HG03095 (cell line): ENCODE data around the gene DAPK1.
"Not testable (repeated sequence)": the region's sequence is repeated elsewhere in the genome, so short reads cannot be mapped to it uniquely, and the experiment has no call there.

Experiments used
- ATAC-seq: cut with Tn5 transposase; IDR thresholded peaks from one replicate; pipeline ENCODE4 v1.9.1; 2021; ENCODE audit warnings: moderate library complexity; ENCODE audit not compliant: unreplicated experiment

Gene DAPK1

DNA sequence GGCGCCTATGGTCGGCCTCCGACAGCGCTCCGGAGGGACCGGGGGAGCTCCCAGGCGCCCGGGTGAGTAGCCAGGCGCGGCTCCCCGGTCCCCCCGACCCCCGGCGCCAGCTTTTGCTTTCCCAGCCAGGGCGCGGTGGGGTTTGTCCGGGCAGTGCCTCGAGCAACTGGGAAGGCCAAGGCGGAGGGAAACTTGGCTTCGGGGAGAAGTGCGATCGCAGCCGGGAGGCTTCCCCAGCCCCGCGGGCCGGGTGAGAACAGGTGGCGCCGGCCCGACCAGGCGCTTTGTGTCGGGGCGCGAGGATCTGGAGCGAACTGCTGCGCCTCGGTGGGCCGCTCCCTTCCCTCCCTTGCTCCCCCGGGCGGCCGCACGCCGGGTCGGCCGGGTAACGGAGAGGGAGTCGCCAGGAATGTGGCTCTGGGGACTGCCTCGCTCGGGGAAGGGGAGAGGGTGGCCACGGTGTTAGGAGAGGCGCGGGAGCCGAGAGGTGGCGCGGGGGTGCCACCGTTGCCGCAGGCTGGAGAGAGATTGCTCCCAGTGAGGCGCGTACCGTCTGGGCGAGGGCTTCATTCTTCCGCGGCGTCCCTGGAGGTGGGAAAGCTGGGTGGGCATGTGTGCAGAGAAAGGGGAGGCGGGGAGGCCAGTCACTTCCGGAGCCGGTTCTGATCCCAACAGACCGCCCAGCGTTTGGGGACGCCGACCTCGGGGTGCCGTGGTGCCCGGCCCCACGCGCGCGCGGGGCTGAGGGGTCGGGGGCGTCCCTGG lies 561 bp downstream of the DAPK1 start:
- no peak for ATAC-seq

DNA sequence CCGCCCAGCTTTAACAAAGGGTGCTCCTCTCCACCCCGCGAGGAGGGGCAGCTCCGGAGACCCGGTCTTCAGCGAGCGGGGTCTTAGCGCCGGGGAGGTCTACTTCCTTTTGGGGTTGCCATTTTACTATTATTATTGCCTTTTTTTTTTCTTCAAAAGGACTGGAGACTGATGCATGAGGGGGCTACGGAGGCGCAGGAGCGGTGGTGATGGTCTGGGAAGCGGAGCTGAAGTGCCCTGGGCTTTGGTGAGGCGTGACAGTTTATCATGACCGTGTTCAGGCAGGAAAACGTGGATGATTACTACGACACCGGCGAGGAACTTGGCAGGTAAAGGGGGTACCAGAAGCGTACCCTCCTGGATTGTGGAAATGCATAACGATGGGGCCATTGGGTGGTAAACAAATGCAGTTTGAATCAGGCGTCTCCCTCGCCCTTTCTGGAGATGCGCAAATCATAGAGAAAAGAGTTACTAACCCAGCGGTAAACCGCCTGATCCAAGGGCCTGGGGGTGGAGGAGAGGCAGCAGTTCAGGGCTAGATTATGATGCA lies 1.2 kb downstream of the DAPK1 start:
- ATAC-seq: no peak

DNA sequence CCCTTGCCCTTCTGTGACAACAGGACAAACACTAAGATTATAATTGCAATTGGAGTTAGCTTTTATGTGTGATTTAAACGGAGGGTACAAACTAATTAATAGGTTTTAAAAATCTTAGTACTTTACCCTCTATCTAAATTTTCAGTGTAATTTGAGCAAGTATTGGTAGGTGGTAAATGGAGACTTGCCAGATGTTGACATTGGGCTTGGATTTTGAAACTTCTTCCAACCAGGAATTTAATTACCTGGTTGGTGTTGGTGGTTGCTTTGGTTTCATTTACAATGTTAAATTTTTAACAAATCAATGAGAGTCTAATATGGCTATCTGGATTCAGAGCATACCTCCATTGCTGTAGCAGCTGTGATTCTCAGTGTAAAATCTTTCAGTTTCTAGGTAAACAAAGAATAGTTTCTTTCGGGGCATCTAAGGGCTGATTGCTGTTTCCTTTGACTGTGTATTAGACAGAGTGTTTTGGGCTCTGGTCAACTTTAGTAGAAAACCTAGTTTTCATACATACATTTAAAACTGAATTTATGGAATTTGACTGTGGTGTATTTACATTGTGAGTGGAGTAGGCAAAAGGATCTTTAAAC lies 1.9 kb downstream of the DAPK1 start:
- ATAC-seq: no peak

DNA sequence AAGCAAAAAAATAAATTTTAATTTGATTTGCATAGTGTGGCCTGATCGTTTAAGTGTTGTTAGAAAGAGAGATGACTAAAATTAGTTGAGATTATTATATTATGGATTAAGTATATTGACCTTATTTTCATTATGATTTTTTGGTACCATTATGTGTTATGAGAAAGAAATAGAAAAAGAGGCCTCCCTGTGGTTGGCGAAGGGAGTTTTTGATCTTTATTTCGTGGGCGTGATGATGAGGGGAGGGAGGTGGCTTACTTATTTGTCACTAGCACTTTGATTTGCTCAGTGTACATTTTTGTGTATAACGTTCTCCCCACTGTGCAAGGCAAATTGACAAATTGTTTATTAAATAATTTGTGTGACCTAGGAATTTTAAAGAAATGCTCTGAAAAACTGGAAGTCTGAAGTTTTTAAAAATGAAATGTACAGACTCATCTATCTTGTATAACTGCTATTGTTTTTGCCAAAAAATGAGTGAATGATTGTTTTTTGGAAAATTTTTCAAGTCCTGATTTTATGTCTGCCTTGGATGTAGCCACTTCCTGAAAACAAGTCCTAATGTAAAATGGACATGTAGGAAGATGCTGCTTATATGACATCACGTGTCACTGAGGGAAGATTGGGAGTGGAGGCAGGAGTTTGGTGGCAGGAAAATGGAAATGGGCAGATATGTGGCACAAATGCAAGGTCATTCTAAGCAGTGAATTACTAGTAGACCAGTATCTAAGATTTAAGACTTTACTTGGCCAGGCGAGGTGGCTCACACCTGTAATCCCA lies 3.0 kb downstream of the DAPK1 start:
- no peak for ATAC-seq

DNA sequence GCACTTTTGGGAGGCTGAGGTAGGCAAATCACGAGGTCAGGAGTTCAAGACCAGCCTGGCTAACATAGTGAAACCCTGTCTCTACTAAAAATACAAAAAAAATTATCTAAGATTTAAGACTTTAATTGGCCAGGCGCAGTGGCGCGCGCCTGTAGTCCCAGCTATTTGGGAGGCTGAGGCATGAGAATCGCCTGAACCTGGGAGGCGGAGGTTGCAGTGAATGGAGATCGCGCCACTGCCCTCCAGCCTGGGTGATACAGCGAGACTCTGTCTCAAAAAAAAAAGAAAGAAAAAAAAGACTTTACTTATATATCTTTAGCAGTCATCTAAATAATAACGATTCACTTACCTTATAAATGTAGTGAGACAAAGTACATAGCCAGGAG lies 3.6 kb downstream of the DAPK1 start:
- ATAC-seq: not testable (repeated sequence)

DNA sequence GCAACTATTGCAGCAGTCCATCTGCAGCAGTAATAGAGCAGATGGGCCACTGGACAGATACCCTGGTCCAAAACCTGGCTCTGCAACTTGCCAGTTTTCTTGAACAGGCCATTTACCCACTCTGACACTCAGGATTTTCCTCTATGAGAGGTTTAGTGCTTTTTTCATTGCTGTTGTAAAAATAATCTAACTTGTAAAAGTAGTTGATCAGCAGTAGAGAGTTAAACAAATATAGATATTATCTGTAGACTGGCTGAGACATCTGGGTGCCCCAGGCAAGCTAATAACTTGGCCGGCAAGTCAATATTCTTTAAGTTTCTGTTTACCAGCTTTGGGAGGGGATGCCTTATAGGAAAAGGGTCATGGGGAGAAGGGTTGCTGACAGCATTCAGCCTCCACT lies 4.1 kb downstream of the DAPK1 start:
- ATAC-seq: no peak

DNA sequence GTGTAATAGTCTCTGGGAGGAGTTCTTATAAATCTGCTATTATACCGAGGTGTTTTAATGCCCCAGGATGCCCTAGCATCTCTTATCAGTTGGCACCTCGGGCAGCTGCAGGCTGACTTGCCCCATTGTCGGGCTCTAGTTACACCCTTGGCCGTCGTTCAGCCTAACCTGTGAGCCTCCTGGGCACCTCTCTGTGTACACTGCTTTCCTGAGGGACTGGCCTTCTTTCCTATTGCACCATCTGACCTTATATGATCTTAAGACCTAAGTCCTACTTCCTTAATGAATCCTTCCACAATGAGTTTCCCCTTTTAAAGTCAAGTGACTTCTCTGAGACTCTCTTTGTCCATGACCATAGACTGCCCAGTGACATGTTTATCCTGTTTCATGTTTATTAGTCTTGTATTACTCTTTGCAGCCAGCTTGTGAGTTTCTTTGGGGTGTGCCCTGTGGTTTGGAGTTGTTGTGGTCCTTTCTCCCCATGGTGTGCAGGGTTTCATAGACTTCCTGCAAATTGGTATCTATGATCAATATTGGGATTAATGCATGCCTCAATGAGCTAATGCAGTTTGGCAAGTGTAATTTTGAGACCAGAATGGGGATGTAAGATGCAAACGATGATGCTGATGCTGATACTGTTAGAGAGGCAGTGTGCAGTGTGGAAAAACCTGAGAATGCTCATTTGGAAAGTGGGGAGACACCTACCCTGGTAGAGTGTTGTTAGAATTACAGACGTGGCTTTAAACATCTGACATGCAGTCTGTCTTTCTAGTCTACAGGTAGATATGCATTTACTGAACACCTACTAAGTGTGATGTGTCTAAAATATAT lies 4.9 kb downstream of the DAPK1 start:
- ATAC-seq: no peak

DNA sequence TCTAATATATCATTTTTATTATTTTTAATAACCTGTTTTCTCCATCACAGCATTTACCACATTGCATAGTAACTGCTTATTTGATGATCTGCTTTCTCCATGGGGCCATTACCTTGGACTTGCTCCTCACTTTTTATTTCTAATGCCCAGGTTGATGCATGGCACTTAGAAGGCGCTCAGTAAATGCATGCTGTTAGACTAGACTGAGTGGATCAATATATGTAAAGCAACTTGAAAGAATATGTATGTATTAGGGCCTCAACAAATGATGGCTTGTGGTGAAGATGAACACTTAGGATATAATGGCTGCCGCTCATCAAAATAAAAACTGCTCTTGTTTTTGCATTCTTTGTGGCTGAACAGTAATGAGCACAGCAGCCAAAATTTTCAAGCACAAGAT lies 5.8 kb downstream of the DAPK1 start:
- no peak for ATAC-seq

DNA sequence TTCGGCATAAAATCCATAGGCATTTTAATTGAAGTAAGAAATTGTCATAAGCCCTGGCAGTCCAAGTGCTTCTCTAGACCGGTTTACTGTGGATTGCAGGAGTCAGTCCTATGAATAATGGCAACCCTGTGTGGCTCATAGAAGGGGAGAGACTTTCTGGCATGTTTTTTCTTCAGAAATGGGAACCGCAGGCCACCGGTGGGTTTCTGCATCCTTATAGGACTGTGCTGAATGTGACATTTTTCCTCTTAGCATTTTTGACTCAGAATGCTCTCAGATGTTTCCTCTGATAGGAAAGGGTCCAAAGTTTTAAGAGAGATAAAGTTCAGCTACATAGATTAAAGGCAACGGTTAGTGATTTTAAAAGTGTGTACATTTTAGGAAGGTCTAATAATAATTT lies 6.3 kb downstream of the DAPK1 start:
- no peak for ATAC-seq

DNA sequence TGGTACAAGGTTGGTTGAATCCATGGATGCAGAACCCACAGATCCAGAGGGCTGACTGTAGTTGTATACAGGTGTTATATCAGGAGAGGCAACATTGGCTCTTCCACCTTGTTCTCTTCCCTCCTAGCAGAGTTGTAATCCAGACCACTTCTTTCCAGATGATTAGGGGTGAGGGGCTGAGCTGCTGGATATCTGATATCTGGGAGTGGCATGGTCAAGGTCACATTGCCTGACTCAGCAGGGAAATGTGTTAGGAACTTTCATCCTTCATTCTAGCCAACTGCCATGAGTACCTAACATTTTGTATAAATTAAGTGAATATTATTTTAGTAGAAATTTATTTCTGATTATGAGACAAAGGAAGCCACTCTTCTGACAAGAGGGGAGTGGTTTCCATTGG lies 7.3 kb downstream of the DAPK1 start:
- no peak for ATAC-seq

DNA sequence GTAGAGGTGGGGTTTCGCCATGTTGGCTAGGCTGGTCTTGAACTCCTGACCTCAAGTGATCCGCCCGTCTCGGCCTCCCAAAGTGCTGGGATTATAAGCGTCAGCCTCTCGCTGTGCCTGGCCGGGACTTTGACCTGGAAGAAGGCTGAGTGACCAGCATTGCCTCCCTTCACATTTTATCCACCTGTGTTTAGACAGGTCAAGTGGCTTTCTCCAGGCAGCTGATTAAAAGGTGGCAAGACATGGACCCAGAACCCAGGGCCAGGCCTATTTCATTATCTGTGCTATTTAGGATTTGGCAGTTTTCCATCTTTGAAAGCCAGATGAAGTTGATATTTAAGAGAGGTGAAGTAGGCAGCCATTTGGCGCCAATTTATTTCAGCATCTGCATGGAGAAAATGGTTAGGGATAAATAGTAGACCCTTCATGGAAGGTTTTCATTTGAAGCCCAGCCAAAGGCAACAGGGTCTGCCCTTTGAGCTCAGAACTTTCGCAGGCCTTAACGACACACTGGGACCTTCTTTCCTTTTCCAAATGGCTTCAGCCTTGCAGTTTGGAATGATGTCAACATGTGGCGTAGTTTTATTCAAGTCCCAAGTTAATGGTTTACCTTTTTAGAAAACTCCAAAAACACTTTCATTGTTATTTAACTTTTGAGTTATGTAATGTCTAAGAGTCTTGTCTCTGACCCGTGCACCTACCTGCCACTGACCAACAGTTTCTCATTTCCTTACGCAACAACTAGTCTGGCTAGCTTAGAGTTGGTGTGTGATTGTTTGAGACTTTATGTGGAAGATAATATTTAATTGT lies 8.4 kb downstream of the DAPK1 start:
- ATAC-seq: no peak

DNA sequence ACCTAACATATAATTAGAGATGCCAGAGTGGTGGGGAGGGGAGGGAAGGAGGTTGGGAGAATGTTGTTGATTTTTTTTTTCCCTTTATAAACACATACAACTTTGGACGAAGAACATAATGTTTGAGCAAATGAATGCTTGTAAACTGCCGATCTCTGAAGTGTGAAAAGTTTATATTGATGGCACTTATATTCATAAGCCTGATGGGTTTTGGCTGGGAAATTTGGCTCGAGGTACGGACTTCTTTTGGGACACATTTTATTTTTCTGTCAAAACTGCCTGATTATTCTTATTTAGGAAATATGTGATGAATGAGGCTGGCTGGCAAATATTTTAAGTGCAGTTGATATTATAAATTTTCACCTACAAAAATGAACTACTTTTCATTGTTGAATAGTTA lies 9.9 kb downstream of the DAPK1 start:
- ATAC-seq: no peak

DNA sequence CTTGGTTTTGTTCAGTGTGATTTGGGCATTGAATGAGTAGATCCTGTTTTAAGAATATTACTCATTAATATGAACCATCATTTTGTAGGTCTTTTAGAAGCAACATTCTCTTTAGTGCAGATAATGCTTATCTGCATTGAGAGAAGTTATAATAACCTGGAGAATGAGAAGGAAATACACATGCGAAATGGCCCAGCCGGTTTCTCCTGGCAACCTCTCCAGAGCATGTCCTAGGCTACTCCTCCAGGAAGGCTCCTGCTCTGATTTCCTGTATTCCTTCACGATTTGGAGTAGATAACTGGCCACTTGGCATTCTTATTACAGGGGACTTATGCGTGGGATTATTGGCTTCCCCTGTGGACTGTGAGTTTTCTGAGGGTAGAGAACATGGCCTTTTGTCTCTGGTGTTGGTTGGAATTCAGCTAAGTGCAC lies 12.6 kb downstream of the DAPK1 start:
- ATAC-seq: no peak

DNA sequence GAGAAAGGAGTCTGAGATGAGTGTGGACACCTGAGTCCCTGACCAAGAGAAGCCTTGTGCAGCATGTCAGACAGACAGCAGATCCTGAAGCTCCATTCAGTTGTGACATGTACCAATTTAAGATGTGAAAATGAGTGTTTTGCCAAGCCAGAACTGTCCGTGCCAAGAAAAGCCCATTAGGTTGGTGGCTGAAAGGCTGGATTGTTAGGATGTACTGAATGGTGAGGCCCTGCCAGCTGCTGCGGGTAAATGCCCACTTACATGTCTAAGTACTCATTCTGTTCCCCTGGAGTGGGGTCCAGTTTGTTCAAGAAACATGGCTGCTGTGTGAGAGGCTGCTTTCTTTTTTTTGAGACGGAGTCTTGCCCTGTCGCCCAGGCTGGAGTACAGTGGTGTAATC lies 14.6 kb downstream of the DAPK1 start:
- no peak for ATAC-seq

DNA sequence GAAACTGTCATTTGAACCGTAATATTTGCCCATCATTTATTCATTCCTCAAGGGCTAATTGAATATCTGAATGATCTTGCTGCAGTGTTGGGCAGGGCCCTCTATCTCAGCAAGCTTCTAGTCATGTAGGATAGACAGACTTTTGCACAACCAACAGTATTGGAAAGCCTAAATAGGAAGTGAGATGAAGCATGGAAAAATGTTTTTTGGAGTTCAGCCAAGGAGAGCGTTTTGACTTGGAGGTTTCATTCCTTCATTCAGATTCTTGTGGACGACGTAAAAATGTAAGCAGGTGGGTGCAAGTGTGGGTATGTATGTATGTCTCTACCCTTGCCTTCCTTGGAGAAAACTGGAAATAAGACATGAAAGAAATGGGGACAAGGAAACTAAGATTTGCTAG lies 15.5 kb downstream of the DAPK1 start:
- ATAC-seq: no peak

DNA sequence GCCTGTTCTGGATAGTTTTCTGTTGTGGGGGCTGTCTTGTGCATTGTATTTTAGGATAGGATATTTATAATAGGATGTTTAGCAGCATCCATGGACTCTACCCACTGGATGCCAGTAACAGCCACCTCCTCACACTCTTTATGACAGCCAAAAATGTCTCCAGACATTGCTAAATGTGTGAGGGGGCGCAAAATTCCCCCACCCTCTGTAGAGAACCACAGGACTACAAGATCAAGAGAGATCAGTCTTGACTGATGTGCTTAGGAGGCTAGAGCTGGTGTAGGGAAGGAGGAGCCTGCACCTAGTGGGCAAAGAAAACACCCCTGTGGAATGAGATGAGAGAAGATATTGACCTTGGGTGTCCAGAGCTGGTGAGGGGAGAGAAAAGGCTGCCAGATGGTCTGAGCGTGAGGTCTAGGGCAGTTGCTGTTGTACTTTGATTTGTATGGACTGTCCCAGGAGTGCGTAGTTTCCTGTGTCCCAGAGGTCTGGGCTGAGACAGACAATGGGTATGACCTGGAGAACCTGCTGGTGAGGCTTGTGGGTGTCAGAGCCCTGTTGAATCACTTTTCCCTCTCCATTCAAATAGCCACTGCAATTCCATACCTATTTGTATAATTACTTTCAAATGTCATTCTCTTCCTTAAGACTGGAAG lies 16.3 kb downstream of the DAPK1 start:
- ATAC-seq: no peak

DNA sequence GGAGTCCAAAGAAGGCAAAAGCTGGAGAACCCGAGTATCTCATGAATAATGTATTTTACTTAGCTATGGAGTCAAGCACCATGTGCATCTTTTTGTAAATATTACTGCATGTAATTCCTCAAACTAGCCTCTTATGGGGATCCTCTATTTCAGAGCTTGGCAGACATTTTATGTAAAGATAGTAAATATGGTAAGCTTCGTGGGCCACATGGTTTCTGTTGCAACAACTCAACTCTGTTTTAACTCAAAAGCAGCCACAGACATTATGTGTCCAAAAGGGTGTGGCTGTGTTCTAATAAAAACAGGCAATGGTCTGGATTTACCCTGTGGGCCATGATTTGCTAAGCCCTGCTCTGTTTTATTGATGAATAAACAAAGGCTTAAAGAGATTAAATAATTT lies 17.3 kb downstream of the DAPK1 start:
- ATAC-seq: no peak

DNA sequence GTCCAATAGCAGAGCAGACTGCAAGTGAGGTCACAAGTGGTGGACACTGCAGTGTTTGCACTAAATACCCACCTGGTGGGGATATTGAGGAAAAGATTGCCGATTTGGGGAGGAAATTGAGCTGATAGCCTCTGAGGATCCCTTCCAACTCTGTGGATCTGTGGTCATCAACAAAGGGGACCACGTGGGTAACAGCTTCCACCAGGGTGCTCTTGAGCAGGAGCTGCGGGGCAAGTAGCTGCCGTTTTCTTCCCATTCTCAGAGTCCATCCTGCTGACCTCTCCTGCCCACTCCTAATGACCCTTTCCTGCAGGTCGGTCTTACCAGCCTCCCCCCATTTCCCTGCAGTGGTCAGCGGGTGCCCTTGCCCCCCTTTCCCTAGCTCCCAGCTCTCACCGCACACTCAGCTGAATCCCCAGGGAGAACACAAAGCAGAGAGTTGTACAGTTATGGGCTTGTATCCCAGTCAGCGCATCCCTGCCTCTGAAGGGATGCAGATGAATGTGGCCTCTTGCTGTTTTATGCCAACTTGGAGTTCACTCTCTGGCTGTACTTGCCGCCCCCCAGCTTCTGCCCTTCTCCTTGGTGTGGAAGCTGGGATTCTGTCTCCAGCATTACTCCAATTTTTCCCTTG lies 18.0 kb downstream of the DAPK1 start:
- ATAC-seq: no peak
